GM12878 (cell line): ENCODE results near the gene CFAP61. TPM values are rescaled to one million over a fixed set of nuclear protein-coding genes. Genes with fewer than 3 reads are reported as not detected.

Experiments used
- ATAC-seq: fragments of 200-7000 bp; cut with Tn5 transposase; 3 replicates; pipeline ENCODE4 v1.9.1; 2020; ENCODE audit warnings: mild to moderate bottlenecking, moderate library complexity
- BruUV-seq: library from RNA; stranded (reverse); fragments of 400-500 nt; replicated peaks from 2 replicates; lab custom pipeline; 2021; lab: Mats Ljungman, UMichigan
- CTCF ChIA-PET: fragments of 300-600 bp; sonication (Branson Sonifier 250); formaldehyde crosslinking; extraction: SDS; loops from one replicate; lab custom pipeline; 2021; ENCODE audit warnings: inconsistent platforms; lab: Yijun Ruan, JAX
- POLR2A ChIA-PET: fragments of 350-600 bp; formaldehyde crosslinking; extraction: SDS; loops from one replicate; lab custom pipeline; 2021; ENCODE audit warnings: inconsistent platforms; lab: Charles Lee
- RAD21 ChIA-PET: fragments of 300-600 bp; sonication (Branson Sonifier 250); formaldehyde crosslinking; loops from one replicate; lab custom pipeline; 2023; ENCODE audit warnings: antibody characterized with exemption; ENCODE audit not compliant: unreplicated experiment; lab: Charles Lee
- SMC1A ChIA-PET: fragments of 300-600 bp; sonication (Branson Sonifier 250); formaldehyde crosslinking; loops from one replicate; lab custom pipeline; 2023; ENCODE audit not compliant: unreplicated experiment, uncharacterized antibody; lab: Charles Lee
- DNase-seq: peaks from one replicate; pipeline ENCODE4 v3.0.0-alpha.2; 2011; ENCODE audit warnings: low read depth, low spot score
- FAIRE-seq: peaks from 3 replicates; lab custom pipeline; 2011; peaks lifted over from hg19 to GRCh38; lab: Jason Lieb, UNC
- H2AFZ ChIP-seq: 2 replicates; pipeline ENCODE4 v1.6.0; 2011; ENCODE audit warnings: low read depth, low read length, control low read depth; ENCODE audit not compliant: control insufficient read depth
- H3K27ac ChIP-seq: 2 replicates; pipeline ENCODE4 v1.5.1; 2011; ENCODE audit warnings: control low read depth; ENCODE audit not compliant: control insufficient read depth, insufficient read depth
- H3K27me3 ChIP-seq, 2 experiments: replicated peaks in 1 of 2; 2 replicates each; pipeline versions ENCODE4 v1.6.0 to v1.6.1; 2011; ENCODE audit warnings: low read length in 1 of 2; ENCODE audit not compliant: control insufficient read depth in 2 of 2, insufficient read depth in 2 of 2
- H3K36me3 ChIP-seq, 2 experiments: 2 replicates each; pipeline ENCODE4 v1.5.1; 2011; ENCODE audit warnings: low read length in 1 of 2; ENCODE audit not compliant: control insufficient read depth in 2 of 2, insufficient read depth in 2 of 2
- H3K4me1 ChIP-seq: 2 replicates; pipeline ENCODE4 v1.6.1; 2011; ENCODE audit warnings: mild to moderate bottlenecking, low read length, moderate library complexity, mixed read lengths; ENCODE audit not compliant: control insufficient read depth, insufficient read depth
- H3K4me2 ChIP-seq: 2 replicates; pipeline ENCODE4 v1.6.0; 2011; ENCODE audit warnings: control low read depth; ENCODE audit not compliant: control insufficient read depth, insufficient read depth
- H3K4me3 ChIP-seq: fragments of 200-600 bp; sonication (generic); 2 replicates; pipeline ENCODE4 v1.5.1; 2016
- H3K79me2 ChIP-seq: 2 replicates; pipeline ENCODE4 v1.6.0; 2011; ENCODE audit warnings: low read length; ENCODE audit not compliant: control insufficient read depth, insufficient read depth
- H3K9ac ChIP-seq: 2 replicates; pipeline ENCODE4 v1.8.0; 2011; ENCODE audit warnings: low read length, control low read depth, mixed read lengths; ENCODE audit not compliant: control insufficient read depth, insufficient read depth
- H3K9me3 ChIP-seq: replicated peaks from 3 replicates; pipeline ENCODE4 v1.5.1; 2011; ENCODE audit warnings: mild to moderate bottlenecking, low read length; ENCODE audit not compliant: control insufficient read depth, insufficient read depth
- H4K20me1 ChIP-seq: 2 replicates; pipeline ENCODE4 v1.6.0; 2011; ENCODE audit not compliant: control insufficient read depth, insufficient read depth
- ATF3 ChIP-seq: IDR thresholded peaks from 2 replicates; pipeline ENCODE4 v1.6.1; 2011; ENCODE audit warnings: low read depth, mild to moderate bottlenecking, low read length, moderate library complexity, borderline replicate concordance; ENCODE audit errors: extremely low read depth
- ESRRA ChIP-seq: IDR thresholded peaks from 2 replicates; pipeline ENCODE4 v1.6.1; 2012; ENCODE audit warnings: mild to moderate bottlenecking, low read length, improper control_type of control experiment
- FOXM1 ChIP-seq: IDR thresholded peaks from 2 replicates; pipeline ENCODE4 v1.6.1; 2012; ENCODE audit warnings: low read depth, mild to moderate bottlenecking, inconsistent platforms, low read length, moderate library complexity
- GATAD2B ChIP-seq: fragments of 450-650 bp; conservative IDR thresholded peaks from 2 replicates; pipeline ENCODE4 v1.6.1; 2017; ENCODE audit warnings: low read depth, mild to moderate bottlenecking, moderate library complexity
- IKZF1 ChIP-seq: fragments of 450-650 bp; conservative IDR thresholded peaks from 2 replicates; pipeline ENCODE4 v1.6.1; 2017; ENCODE audit warnings: antibody characterized with exemption, mild to moderate bottlenecking
- KLF5 ChIP-seq: fragments of 450-650 bp; IDR thresholded peaks from 2 replicates; pipeline ENCODE4 v1.6.1; 2014; ENCODE audit warnings: mild to moderate bottlenecking; ENCODE audit not compliant: partially characterized antibody
- MEF2B ChIP-seq: fragments of 450-650 bp; IDR thresholded peaks from 2 replicates; pipeline ENCODE4 v1.6.1; 2018; ENCODE audit warnings: mild to moderate bottlenecking, moderate library complexity; ENCODE audit not compliant: partially characterized antibody, poor library complexity, severe bottlenecking
- NFYA ChIP-seq: IDR thresholded peaks from 2 replicates; pipeline ENCODE4 v1.6.1; 2011; ENCODE audit warnings: low read depth, mild to moderate bottlenecking, low read length, improper control_type of control experiment, borderline replicate concordance
- POLR2AphosphoS2 ChIP-seq: IDR thresholded peaks from 2 replicates; pipeline ENCODE4 v1.6.1; 2011; ENCODE audit warnings: low read depth, mild to moderate bottlenecking, low read length, improper control_type of control experiment, moderate library complexity
- TCF7 ChIP-seq: IDR thresholded peaks from 2 replicates; pipeline ENCODE4 v1.6.1; 2014; ENCODE audit warnings: antibody characterized with exemption, borderline replicate concordance
- WGBS: methylation state at CpG from one replicate; pipeline ENCODE4 v1.1.6; 2016; ENCODE audit warnings: low lambda C conversion rate; ENCODE audit not compliant: insufficient replicate concordance, insufficient coverage; ENCODE audit errors: missing lambda C conversion rate; 5-methylcytosine and 5-hydroxymethylcytosine counted together
- in situ Hi-C: fragments of 300-500 bp; cut with MboI; formaldehyde crosslinking; loops from 9 replicates; pipeline ENCODE4 v1.14.3; 2018; ENCODE audit warnings: mixed read lengths
- intact Hi-C: fragments of 100-400 bp; cut with micrococcal nuclease; formaldehyde crosslinking; loops from one replicate; pipeline ENCODE4 v1.14.2; 2022; ENCODE audit not compliant: unreplicated experiment
- polyA plus RNA-seq, 11 experiments: library from polyadenylated mRNA; depleted of rRNA in 4 of 11; unstranded in 6 of 11; stranded (reverse) in 5 of 11; fragments of >200 nt; fragmentation: Nextera tagmentation in 4 of 11; fragmentation: Illumina TruSeq in 1 of 11; extraction: Ambion mirVana in 4 of 11; extraction: Trizol in 1 of 11; gene quantifications; 1 replicate in 1 of 11; 2 replicates in 10 of 11; pipeline versions ENCODE4 v1.2.1 to v1.2.3, GENCODE V29; 2011 to 2016; ENCODE audit warnings: inconsistent platforms in 2 of 11, missing spikeins in 2 of 11, low read depth in 1 of 11
- total RNA-seq, 4 experiments: library from RNA; depleted of rRNA in 3 of 4; stranded (reverse); fragments of >200 nt in 3 of 4; fragmentation: Illumina TruSeq in 1 of 4; extraction: Trizol in 1 of 4; gene quantifications; 2 replicates each; pipeline versions ENCODE4 v1.2.1 to v1.2.3, GENCODE V29; 2013 to 2021
- TF ChIP-seq, protein P1 (sequence below): fragments of 150-350 bp; IDR thresholded peaks from 2 replicates; pipeline ENCODE4 v1.6.1; 2014; ENCODE audit warnings: mild to moderate bottlenecking, low read depth, low read length

The CFAP61 gene
- total and polyA plus RNA-seq, 10 of the 15 experiments (the other 5 are each of a cell fraction or from before 2014, with no cell fraction given), result 0.11 to 0.41 (median 0.24) TPM; not detected in 7

DNA sequence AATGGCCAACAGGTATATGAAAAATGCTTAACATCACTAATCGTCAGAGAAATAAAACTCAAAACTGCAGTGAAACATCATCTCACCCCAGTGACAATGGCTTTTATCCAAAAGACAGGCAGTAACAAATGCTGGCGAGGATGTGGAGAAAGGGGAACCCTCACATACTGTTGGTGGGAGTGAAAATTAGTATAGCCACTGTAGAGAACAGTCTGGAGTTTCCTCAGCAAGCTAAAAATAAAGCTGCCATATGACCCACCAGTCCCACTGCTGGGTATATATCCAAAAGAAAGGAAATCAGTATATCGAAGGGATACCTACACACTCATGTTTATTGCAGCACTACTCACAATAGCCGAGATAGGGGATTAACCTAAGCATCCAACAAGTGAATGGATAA, 292.1 kb downstream of the CFAP61 start:
- POLR2A ChIA-PET, result no interaction called here
- FAIRE-seq (no peak), DNase-seq (no peak), ATAC-seq (no peak)
- in situ Hi-C loops (no loop called here), intact Hi-C loops (no loop called here)
- Histone ChIP-seq H3K9me3 (no peaks in the 10 kb centered on the region; the same call in 2 of the 3 replicates), H3K4me1 (no peaks in the 10 kb centered on the region), H4K20me1 (no peaks in the 10 kb centered on the region), H3K9ac (no peak overlapping the region), H3K79me2 (no peaks in the 10 kb centered on the region), H3K36me3 (no peaks in the 10 kb centered on the region), H3K27me3 (no peaks in the 10 kb centered on the region; a peak in 1 of 4 replicates), H2AFZ (no peak overlapping the region), H3K4me2 (no peak overlapping the region), H3K4me3 (no peak overlapping the region), H3K27ac (no peak overlapping the region)
- BruUV-seq, result no TSS peak
- CTCF ChIA-PET, result no interaction called here
- RAD21 ChIA-PET, result no interaction called here
- WGBS, result 25% methylated on average over 4 of the region's 4 CpGs
- TF ChIP-seq ESRRA (no peak), TCF7 (no peak), IKZF1 (no peak), FOXM1 (no peak), ATF3 (no peak), KLF5 (no peak), GATAD2B (no peak), NFYA (no peak), MEF2B (no peak), POLR2AphosphoS2 (no peak)
- TF ChIP-seq, protein P1, sequence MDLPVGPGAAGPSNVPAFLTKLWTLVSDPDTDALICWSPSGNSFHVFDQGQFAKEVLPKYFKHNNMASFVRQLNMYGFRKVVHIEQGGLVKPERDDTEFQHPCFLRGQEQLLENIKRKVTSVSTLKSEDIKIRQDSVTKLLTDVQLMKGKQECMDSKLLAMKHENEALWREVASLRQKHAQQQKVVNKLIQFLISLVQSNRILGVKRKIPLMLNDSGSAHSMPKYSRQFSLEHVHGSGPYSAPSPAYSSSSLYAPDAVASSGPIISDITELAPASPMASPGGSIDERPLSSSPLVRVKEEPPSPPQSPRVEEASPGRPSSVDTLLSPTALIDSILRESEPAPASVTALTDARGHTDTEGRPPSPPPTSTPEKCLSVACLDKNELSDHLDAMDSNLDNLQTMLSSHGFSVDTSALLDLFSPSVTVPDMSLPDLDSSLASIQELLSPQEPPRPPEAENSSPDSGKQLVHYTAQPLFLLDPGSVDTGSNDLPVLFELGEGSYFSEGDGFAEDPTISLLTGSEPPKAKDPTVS, result no peak
- SMC1A ChIA-PET, result no interaction called here
